Peyer's patch (tissue), 4 donors: ENCODE results near the gene LAMA5. TPM values are rescaled to one million over a fixed set of nuclear protein-coding genes. Genes with fewer than 3 reads are reported as not detected.

Experiments
- DNase-seq, 3 donors: peaks; one replicate each; pipeline ENCODE4 v3.0.0-alpha.2; 2017 to 2019
- H3K27ac ChIP-seq, 4 donors: fragments of 200-600 bp; sonication (generic); one replicate each; pipeline ENCODE4 v1.5.1; 2016 to 2019
- H3K27me3 ChIP-seq, 2 donors: fragments of 200-600 bp; sonication (generic); one replicate each; pipeline ENCODE4 v1.5.1; 2019
- H3K36me3 ChIP-seq, 3 donors: fragments of 200-600 bp; sonication (generic); one replicate each; pipeline ENCODE4 v1.5.1; 2016 to 2019
- H3K4me1 ChIP-seq, 4 donors: fragments of 200-600 bp; sonication (generic); one replicate each; pipeline ENCODE4 v1.5.1; 2016 to 2019
- H3K4me3 ChIP-seq, 4 donors: fragments of 200-600 bp; sonication (generic); 1 replicate in 3 of 4; 2 replicates in 1 of 4; pipeline ENCODE4 v1.5.1; 2016 to 2019; ENCODE audit warnings: mild to moderate bottlenecking in 1 of 4
- H3K9me3 ChIP-seq, 4 donors: fragments of 200-600 bp; sonication (generic); one replicate each; pipeline ENCODE4 v1.5.1; 2016 to 2019; ENCODE audit warnings: mild to moderate bottlenecking in 1 of 4
- CTCF ChIP-seq, 6 experiments: fragments of 450-650 bp in 4 of 6; fragments of 200-600 bp in 2 of 6; sonication (generic) in 1 of 6; IDR thresholded peaks; one replicate each; pipeline ENCODE4 v1.5.1; 2017 to 2019; ENCODE audit warnings: antibody characterized with exemption in 6 of 6, mild to moderate bottlenecking in 3 of 6, moderate library complexity in 1 of 6
- POLR2A ChIP-seq, 2 donors: fragments of 450-650 bp; IDR thresholded peaks; one replicate each; pipeline ENCODE4 v1.5.1; 2017; ENCODE audit warnings: antibody characterized with exemption in 2 of 2, mild to moderate bottlenecking in 2 of 2, moderate library complexity in 2 of 2
- total RNA-seq, 4 donors: library from RNA; depleted of rRNA; stranded (reverse); fragments of >200 nt; gene quantifications; one replicate each; pipeline ENCODE4 v1.1.0, GENCODE V29; 2016

Gene LAMA5
- total RNA-seq, 4 donors from 2014 or later: 31.2 to 328 (median 87.3) TPM

DNA sequence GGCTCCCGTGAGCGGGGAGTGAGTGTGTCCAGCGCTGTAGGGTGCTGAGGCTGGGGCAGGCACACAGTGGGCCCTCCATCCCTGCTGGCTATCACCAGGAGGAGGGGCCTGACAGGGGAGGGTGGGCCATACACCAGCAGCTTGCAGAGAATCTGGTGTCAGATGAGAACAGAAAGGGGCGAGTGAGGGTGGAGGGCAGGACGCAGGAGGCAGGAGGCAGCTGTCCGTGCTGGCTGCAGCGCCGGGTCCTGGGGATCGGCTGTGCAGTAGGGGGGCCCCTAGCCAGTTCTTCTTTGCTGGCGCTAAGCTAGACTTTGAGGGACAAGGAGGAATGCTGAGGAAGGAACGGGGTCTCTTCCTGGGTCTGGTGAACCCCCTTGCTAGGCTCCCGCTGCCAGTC is 41.5 kb upstream of the LAMA5 start:
- TF ChIP-seq CTCF (IDR thresholded peaks at IDR 0.05) (no peak), POLR2A (IDR thresholded peaks at IDR 0.05) (no peak)
- H3K36me3 ChIP-seq: no peaks in the 10 kb centered on the region
- H3K27ac ChIP-seq: peak overlapping the region in 2 of 4 donors; percentile 96 to 98
- no peak overlapping the region for H3K4me3 ChIP-seq
- H3K9me3 ChIP-seq: no peaks in the 10 kb centered on the region
- no peak for DNase-seq
- peaks cover 6 to 70% (median 25%) of the 10 kb centered on the region in 4 donors for H3K4me1 ChIP-seq
- H3K27me3 ChIP-seq: no peaks in the 10 kb centered on the region

- Histone ChIP-seq H3K4me1 (peaks cover 6 to 65% (median 25%) of the 10 kb centered on the region in 4 donors), H3K4me3 (peak overlapping the region in 2 of 4 donors; percentile 65 to 90), H3K9me3 (no peaks in the 10 kb centered on the region), H3K27me3 (no peaks in the 10 kb centered on the region), H3K36me3 (no peaks in the 10 kb centered on the region), H3K27ac (peak overlapping the region in 3 of 4 donors; percentile 76 to 98 (median 86))
- DNase-seq: no peak
- no peak for TF ChIP-seq CTCF (IDR thresholded peaks at IDR 0.05)
Measured at GRCh38 chr20:62408055-62408454, 40.9 kb upstream of the LAMA5 start.

DNA sequence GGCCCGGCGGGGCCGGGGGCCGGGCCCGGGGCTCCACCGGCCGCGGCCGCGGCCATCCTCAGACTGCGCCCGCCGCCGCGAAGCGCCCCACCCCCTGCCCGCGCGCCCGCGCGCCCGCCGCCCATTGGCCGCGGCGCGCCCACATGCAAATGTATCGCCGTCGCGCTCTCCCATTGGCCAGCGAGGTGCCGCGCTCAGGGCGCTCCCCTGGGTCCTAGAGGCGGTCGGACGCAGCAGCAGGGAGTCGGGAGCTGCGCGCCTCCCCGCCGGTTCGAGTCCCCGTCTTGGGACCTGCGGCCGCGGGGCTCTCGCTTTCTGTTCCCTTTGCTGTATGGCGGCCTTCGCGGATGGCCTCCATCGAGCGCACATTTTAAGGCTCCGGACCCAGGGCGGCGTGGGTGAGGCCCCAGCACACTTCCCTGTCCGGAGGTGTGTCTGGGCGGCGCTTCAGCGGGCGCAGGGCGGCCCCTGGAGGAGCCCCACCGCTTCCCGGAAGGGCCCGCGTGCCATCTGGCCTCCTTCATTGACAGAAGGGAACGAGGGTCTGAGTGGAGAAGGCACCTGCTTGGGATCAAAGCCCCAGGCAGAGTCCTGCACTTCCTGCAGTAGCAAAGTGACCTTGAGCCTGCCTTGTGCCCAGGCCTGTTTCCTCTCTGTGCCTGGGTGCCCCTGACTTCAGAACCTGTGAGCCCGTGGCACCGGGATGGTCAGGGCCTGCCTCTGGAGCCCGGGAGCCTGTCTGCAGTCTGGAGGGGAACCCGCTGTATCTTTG is 40.3 kb upstream of the LAMA5 start, which contains the start of gene CABLES2:
Gene CABLES2, minus strand, starts transcription at position 65 of the 772 bp plus-strand sequence. Its CDS starts 9 bp downstream, at position 56.
- Histone ChIP-seq H3K27me3 (no peaks in the 10 kb centered on the region), H3K36me3 (no peaks in the 10 kb centered on the region), H3K27ac (peak within 1 kb of the TSS; percentile 70 to 98 (median 81)), H3K9me3 (no peaks in the 10 kb centered on the region), H3K4me1 (peaks cover 6 to 61% (median 25%) of the 10 kb centered on the region in 4 donors), H3K4me3 (peak within 1 kb of the TSS; percentile 56 to 90 (median 70))
- peak in 4 of 6 experiments; percentile 44 to 61 (median 48) for TF ChIP-seq CTCF (IDR thresholded peaks at IDR 0.05)
- peak; percentile 19 to 57 for TF ChIP-seq POLR2A (IDR thresholded peaks at IDR 0.05)
- DNase-seq: peak; percentile 89 to 97 (median 96)

DNA sequence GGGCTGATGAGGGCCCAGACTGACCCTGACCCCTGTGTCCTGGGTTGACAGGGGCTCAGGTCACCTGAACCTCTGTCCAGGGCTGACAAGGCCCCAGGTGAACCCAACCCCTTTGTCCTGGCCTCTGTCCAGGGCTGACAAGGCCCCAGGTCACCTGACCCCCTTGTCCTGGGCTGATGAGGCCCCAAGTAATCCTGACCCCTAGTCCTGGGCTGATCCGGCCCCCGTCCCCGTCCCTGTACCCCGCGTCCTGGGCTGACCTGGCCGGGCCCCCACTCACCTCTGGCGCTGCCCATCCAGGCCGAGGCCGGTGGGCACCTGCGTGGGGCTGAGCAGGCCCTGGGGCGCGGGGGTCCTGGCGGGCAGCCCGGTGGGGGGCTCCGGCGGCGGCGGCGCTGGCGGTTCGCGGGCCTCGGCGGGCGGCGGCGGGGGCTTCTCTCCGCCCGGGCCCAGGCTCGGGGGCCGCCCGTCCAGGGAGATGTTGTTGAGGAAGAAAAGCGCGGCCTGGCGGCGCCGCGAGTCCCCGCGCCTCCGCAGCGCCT is 39.6 kb upstream of the LAMA5 start:
- TF ChIP-seq POLR2A (IDR thresholded peaks at IDR 0.05) (no peak), CTCF (IDR thresholded peaks at IDR 0.05) (no peak)
- peaks cover 6 to 61% (median 25%) of the 10 kb centered on the region in 4 donors for H3K4me1 ChIP-seq
- no peak for DNase-seq

DNA sequence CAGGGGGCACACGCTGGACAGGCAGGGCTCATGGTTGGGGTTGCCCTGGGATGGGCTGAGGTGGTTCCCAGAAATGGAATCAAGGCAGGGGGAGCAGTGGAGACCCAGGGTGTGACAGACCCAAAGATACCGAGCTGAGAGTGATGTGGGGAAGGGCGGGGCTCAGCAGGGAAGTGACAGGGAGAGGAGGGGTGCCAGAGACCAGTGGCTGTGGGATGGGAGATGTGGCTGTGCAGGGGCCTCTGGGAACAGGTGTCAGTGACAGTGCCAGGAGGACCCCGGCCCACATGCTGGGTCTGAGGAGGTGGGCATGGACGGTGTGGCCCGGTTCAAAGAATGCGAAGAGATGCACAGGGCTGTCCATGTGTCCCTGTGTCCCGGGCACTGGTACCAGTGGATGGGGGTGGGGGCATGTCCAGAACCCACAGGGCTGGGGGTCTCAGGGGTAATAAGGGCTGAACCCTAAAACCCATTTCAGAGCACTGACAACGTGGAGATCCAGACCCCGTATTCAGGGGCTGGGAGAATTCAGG is 38.9 kb upstream of the LAMA5 start:
- Histone ChIP-seq H3K4me3 (peak overlapping the region; percentile 56 to 90 (median 66)), H3K36me3 (no peaks in the 10 kb centered on the region), H3K9me3 (no peaks in the 10 kb centered on the region), H3K27ac (peak overlapping the region in 2 of 4 donors; percentile 55 to 59), H3K27me3 (no peaks in the 10 kb centered on the region), H3K4me1 (peaks cover 6 to 58% (median 25%) of the 10 kb centered on the region in 4 donors)
- DNase-seq: no peak
- TF ChIP-seq CTCF (IDR thresholded peaks at IDR 0.05): no peak
- no peak for TF ChIP-seq POLR2A (IDR thresholded peaks at IDR 0.05)

More for the DNA sequence above, 39.6 kb upstream of the LAMA5 start:
- Histone ChIP-seq H3K27ac (peak overlapping the region; percentile 4 to 68 (median 57)), H3K27me3 (no peaks in the 10 kb centered on the region), H3K9me3 (no peaks in the 10 kb centered on the region), H3K4me3 (peak overlapping the region; percentile 56 to 90 (median 66)), H3K36me3 (no peaks in the 10 kb centered on the region)
